HepG2 (cell line): ENCODE data around the gene PARD3.
"Not testable (repeated sequence)": the region's sequence is repeated elsewhere in the genome, so short reads cannot be mapped to it uniquely, and the experiment has no call there.

Experiments used
- MEIS1 ChIP-seq: sonication (generic); formaldehyde crosslinking; IDR thresholded peaks from 2 replicates; pipeline ENCODE4 v1.9.0; 2021; ENCODE audit warnings: mild to moderate bottlenecking, missing genetic modification reagents, moderate library complexity, borderline replicate concordance
- PATZ1 ChIP-seq: sonication (generic); formaldehyde crosslinking; IDR thresholded peaks from 2 replicates; pipeline ENCODE4 v1.4.0; 2020; ENCODE audit warnings: missing genetic modification reagents
- ZNF337 ChIP-seq: sonication (generic); formaldehyde crosslinking; IDR thresholded peaks from 2 replicates; pipeline ENCODE4 v1.5.1; 2020; ENCODE audit warnings: missing genetic modification reagents, low read depth, mild to moderate bottlenecking, borderline replicate concordance

GRCh38 chr10:34268410-34268809 is 546.7 kb downstream of the PARD3 start:
- not testable (repeated sequence) for TF ChIP-seq ZNF337, PATZ1, MEIS1 (CRISPR knock-in tag)
